Heart left ventricle (tissue), 16 donors: ENCODE data around the gene TBCD. TPM values are rescaled to one million over a fixed set of nuclear protein-coding genes. Genes with fewer than 3 reads are reported as not detected.

Experiments
- ATAC-seq, 4 donors: fragments of 200-7000 bp; cut with Tn5 transposase; one replicate each; pipeline ENCODE4 v1.9.1; 2020 to 2022; ENCODE audit warnings: moderate library complexity in 4 of 4, mild to moderate bottlenecking in 3 of 4, moderate number of reproducible peaks in 1 of 4
- DNase-seq, 5 donors: peaks; one replicate each; pipeline ENCODE4 v3.0.0-alpha.2; 2020
- H3K27ac ChIP-seq, 12 donors: fragments of 200-600 bp; sonication (generic) in 4 of 12; one replicate each; pipeline versions ENCODE4 v1.5.0 to v1.8.0; 2016 to 2022; ENCODE audit warnings: mild to moderate bottlenecking in 2 of 12
- H3K27me3 ChIP-seq, 9 donors: fragments of 200-600 bp; sonication (generic) in 2 of 9; one replicate each; pipeline versions ENCODE4 v1.5.1 to v1.8.0; 2016 to 2022; ENCODE audit warnings: mild to moderate bottlenecking in 3 of 9
- H3K36me3 ChIP-seq, 9 donors: fragments of 200-600 bp; sonication (generic) in 2 of 9; one replicate each; pipeline versions ENCODE4 v1.5.0 to v1.8.0; 2018 to 2022; ENCODE audit warnings: mild to moderate bottlenecking in 2 of 9
- H3K4me1 ChIP-seq, 12 donors: fragments of 200-600 bp; sonication (generic) in 4 of 12; one replicate each; pipeline versions ENCODE4 v1.5.0 to v1.8.0; 2016 to 2022; ENCODE audit warnings: mild to moderate bottlenecking in 3 of 12
- H3K4me3 ChIP-seq, 12 donors: fragments of 200-600 bp; sonication (generic) in 4 of 12; one replicate each; pipeline versions ENCODE4 v1.5.0 to v1.8.0; 2017 to 2022; ENCODE audit warnings: mild to moderate bottlenecking in 9 of 12, moderate library complexity in 4 of 12
- H3K9me3 ChIP-seq, 12 donors: fragments of 200-600 bp; sonication (generic) in 4 of 12; one replicate each; pipeline versions ENCODE4 v1.5.0 to v1.8.0; 2016 to 2022; ENCODE audit warnings: mild to moderate bottlenecking in 1 of 12
- POLR2A ChIP-seq, 2 donors: fragments of 450-650 bp; IDR thresholded peaks; one replicate each; pipeline ENCODE4 v1.6.1; 2017; ENCODE audit warnings: antibody characterized with exemption in 2 of 2, mild to moderate bottlenecking in 2 of 2, moderate library complexity in 2 of 2
- WGBS, 4 donors: extraction: QIAGEN DNeasy Blood & Tissue Kit in 2 of 4; methylation state at CpG; one replicate each; pipeline versions ENCODE4 v1.1.5 to v1.1.7; 2013 to 2018; 5-methylcytosine and 5-hydroxymethylcytosine counted together
- intact Hi-C, 10 donors: fragments of 100-400 bp; cut with DNase I; formaldehyde crosslinking; loops; one replicate each; pipeline versions ENCODE4 v1.11.1 to v1.14.2; 2022
- polyA plus RNA-seq, 2 donors: library from polyadenylated mRNA; stranded (reverse); fragments of 200-250 nt; gene quantifications; one replicate each; pipeline ENCODE4 v1.2.3, GENCODE V29; 2013
- total RNA-seq, 9 donors: library from RNA; depleted of rRNA in 2 of 9; stranded (reverse); fragments of >200 nt in 2 of 9; fragmentation: NEBNext Ultra II Directional in 3 of 9; extraction: Animal tissue kit (Norgen Biotek cat#: 25700) in 3 of 9; gene quantifications; one replicate each; pipeline versions ENCODE4 v1.1.0 to v1.2.4, GENCODE V29; 2016 to 2023
- TF ChIP-seq, protein P1 (sequence below), 12 donors: fragments of 200-600 bp; sonication (generic) in 4 of 12; IDR thresholded peaks; one replicate each; pipeline versions ENCODE4 v1.5.0 to v1.8.0; 2018 to 2022; ENCODE audit warnings: antibody characterized with exemption in 12 of 12, mild to moderate bottlenecking in 5 of 12
- donor health status: ischemic (EF 13 %, LVEDD 7.1; RV severe dilation, severe dysfunction).
- donor health status: healthy with polysubstance abuse.
- donor health status: DM: no; HTN: yes; CAD: no.
- donor health status: DM: no; HTN: no; CAD: no.
- donor health status: ischemic (EF 25% LVEDD 6.9; RV normal size, moderate dysfunction).
- donor health status: ischemic (EF 25% LVEDD 5.7; RV mildly dilated, moderate dysfunction).
- donor health status: healthy.
- donor health status: DM: yes; HTN: yes; CAD: no.
- donor health status: ischemic (EF 35%, LVEDD 5.7; RV mildly dilated, moderate dysfunction).
- donor health status: nonischemic (EF 11% LVEDD 7.7; RV severe dilation, severe dysfunction).
- donor health status: DM: yes; HTN: yes; CAD: no.
- donor health status: PGD.
- donor health status: ischemic (EF 29% LVEDD 5.4; RV normal size, mild dysfunction).
- donor health status: nonischemic (EF 23%, LVEDD 6.1; RV moderate dilation, normal function).

TBCD gene
- total and polyA plus RNA-seq, 11 donors: 36.9 to 98.4 (median 58.5) TPM

DNA sequence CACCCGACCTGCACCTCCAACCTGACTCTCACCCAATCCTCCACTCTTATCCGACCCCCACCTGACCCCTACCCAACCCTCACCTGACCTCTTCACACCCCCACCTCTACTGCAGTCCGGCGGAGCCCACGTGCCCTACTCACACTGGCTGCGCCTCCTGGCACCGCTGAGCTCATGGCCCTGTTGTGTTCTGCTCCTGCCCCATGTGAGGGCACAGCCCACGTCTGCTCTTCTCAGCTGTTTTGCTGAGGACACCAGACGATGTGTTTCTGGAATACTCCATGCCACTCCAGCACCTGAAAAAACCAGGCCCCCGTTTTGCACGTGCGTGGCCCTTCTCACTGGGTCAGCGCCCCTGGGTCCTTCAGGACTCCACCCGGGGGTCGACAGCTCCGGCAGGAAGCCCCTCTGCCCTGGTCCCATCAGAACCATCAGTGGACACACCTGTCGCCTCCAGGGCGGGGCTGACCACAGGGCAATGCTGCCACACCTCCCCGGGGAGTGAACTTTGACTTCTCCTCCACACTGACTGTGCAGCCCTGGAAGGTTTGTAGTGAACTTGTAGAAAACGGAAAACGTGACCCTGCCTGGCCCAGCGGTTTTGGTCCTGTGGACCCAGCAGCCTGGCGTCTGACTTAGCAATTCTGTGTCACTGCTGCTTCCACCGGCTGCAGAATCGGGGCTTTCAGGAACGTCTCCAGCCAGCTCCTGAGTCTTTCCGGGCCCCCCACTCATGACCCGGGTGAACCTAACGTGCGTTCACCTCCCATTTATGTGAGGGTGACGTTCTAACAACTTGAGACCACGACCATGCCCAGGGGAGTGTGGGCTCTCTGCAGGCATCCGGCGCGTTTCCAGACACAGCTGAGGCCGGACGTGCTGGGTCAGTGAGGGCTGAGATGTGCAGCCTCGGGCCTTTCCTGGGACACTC is 47.7 kb upstream of the TBCD start:
- no peaks in the 10 kb centered on the region for H3K27me3 ChIP-seq
- no peaks in the 10 kb centered on the region for H3K36me3 ChIP-seq
- peaks cover 0 to 5% (median 3%) of the 10 kb centered on the region in 12 donors for H3K4me1 ChIP-seq
- intact Hi-C loops: no loop called here
- WGBS, 4 donors: 71 to 75% (median 75%) methylated on average over 37 to 38 of the region's 38 CpGs
- no peak for ATAC-seq
- H3K4me3 ChIP-seq: no peak overlapping the region
- TF ChIP-seq POLR2A (IDR thresholded peaks at IDR 0.05): no peak
- TF ChIP-seq, protein P1, sequence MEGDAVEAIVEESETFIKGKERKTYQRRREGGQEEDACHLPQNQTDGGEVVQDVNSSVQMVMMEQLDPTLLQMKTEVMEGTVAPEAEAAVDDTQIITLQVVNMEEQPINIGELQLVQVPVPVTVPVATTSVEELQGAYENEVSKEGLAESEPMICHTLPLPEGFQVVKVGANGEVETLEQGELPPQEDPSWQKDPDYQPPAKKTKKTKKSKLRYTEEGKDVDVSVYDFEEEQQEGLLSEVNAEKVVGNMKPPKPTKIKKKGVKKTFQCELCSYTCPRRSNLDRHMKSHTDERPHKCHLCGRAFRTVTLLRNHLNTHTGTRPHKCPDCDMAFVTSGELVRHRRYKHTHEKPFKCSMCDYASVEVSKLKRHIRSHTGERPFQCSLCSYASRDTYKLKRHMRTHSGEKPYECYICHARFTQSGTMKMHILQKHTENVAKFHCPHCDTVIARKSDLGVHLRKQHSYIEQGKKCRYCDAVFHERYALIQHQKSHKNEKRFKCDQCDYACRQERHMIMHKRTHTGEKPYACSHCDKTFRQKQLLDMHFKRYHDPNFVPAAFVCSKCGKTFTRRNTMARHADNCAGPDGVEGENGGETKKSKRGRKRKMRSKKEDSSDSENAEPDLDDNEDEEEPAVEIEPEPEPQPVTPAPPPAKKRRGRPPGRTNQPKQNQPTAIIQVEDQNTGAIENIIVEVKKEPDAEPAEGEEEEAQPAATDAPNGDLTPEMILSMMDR (IDR thresholded peaks at IDR 0.05): no peak
- no peaks in the 10 kb centered on the region for H3K9me3 ChIP-seq
- H3K27ac ChIP-seq: no peak overlapping the region
- DNase-seq: no peak

DNA sequence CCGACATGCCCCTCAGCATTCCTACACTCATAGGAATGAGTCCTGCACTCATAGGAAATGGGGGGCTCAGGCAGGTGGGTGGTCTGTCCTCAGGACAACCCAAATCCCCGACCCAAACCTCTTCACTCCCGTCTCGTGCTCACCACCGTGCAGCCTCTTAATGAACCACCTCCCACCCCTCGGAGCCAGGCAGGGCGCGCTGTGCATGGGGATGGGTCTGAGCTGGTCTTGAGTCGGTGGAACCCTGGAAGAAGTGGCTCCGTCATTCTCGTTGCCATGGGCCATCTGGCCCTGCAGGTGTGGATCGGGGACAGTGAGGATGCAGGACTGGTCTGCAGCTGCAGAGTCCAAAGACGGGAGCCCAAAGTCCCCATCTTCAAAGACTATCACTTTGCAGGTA is 47.0 kb upstream of the TBCD start:
- no peak overlapping the region for H3K4me3 ChIP-seq
- no peaks in the 10 kb centered on the region for H3K27me3 ChIP-seq
- H3K9me3 ChIP-seq: no peaks in the 10 kb centered on the region
- no peak overlapping the region for H3K27ac ChIP-seq
- DNase-seq (no peak), ATAC-seq (no peak)
- WGBS, 4 donors: 77 to 81% (median 78%) methylated on average over 12 to 13 of the region's 13 CpGs
- TF ChIP-seq POLR2A (IDR thresholded peaks at IDR 0.05): no peak
- TF ChIP-seq, protein P1 (IDR thresholded peaks at IDR 0.05): no peak
- H3K4me1 ChIP-seq: no peaks in the 10 kb centered on the region
- intact Hi-C loops: no loop called here
- no peaks in the 10 kb centered on the region for H3K36me3 ChIP-seq

- H3K4me3 ChIP-seq: no peak overlapping the region
- ATAC-seq (no peak), DNase-seq (no peak)
- peaks cover 0 to 3% (median 0%) of the 10 kb centered on the region in 9 donors for H3K27me3 ChIP-seq
- intact Hi-C loops: no loop called here
- no peaks in the 10 kb centered on the region for H3K9me3 ChIP-seq
- no peak overlapping the region for H3K27ac ChIP-seq
- no peak for TF ChIP-seq POLR2A (IDR thresholded peaks at IDR 0.05)
- TF ChIP-seq, protein P1 (IDR thresholded peaks at IDR 0.05): no peak
- H3K36me3 ChIP-seq: no peaks in the 10 kb centered on the region
- WGBS, 4 donors: 85 to 90% (median 87%) methylated on average over 15 to 18 of the region's 18 CpGs
- no peaks in the 10 kb centered on the region for H3K4me1 ChIP-seq
Measured at GRCh38 chr17:82705756-82706155, 46.1 kb upstream of the TBCD start.

GRCh38 chr17:82709024-82709675 is 42.7 kb upstream of the TBCD start:
- ATAC-seq: no peak
- 63 to 81% (median 69%) methylated on average over 4 to 9 of the region's 9 CpGs for WGBS, 4 donors
- no peaks in the 10 kb centered on the region for H3K9me3 ChIP-seq
- no peak overlapping the region for H3K4me3 ChIP-seq
- TF ChIP-seq, protein P1 (IDR thresholded peaks at IDR 0.05): no peak
- no peak for TF ChIP-seq POLR2A (IDR thresholded peaks at IDR 0.05)
- H3K36me3 ChIP-seq: no peaks in the 10 kb centered on the region
- intact Hi-C loops: no loop called here
- H3K4me1 ChIP-seq: no peaks in the 10 kb centered on the region
- no peak for DNase-seq
- H3K27me3 ChIP-seq: peaks cover 0 to 3% (median 0%) of the 10 kb centered on the region in 9 donors
- H3K27ac ChIP-seq: no peak overlapping the region
